ENCODE measurements around the gene MFSD6.
"Not testable (repeated sequence)": the region's sequence is repeated elsewhere in the genome, so short reads cannot be mapped to it uniquely, and the experiment has no call there.

The MFSD6 gene

DNA sequence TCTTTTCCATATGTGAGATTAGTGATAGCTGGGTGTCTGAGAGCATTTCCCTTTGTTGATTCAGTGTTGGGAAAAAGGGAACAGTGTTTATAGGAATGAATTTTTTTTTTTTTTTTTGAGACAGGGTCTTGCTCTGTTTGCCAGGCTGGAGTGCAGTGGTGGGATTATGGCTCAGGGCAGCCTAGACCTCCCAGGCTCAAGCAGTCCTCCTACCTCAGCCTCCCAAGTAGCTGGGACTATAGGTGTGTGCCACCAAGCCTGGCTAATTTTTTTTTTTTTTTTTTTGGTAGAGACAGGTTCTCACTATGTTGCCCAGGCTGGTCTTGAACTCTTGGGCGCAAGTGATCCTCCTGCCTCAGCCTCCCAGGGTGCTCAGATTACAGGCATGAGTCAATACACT is 60.2 kb downstream of the MFSD6 start:
- not testable (repeated sequence) for DNase-seq

DNA sequence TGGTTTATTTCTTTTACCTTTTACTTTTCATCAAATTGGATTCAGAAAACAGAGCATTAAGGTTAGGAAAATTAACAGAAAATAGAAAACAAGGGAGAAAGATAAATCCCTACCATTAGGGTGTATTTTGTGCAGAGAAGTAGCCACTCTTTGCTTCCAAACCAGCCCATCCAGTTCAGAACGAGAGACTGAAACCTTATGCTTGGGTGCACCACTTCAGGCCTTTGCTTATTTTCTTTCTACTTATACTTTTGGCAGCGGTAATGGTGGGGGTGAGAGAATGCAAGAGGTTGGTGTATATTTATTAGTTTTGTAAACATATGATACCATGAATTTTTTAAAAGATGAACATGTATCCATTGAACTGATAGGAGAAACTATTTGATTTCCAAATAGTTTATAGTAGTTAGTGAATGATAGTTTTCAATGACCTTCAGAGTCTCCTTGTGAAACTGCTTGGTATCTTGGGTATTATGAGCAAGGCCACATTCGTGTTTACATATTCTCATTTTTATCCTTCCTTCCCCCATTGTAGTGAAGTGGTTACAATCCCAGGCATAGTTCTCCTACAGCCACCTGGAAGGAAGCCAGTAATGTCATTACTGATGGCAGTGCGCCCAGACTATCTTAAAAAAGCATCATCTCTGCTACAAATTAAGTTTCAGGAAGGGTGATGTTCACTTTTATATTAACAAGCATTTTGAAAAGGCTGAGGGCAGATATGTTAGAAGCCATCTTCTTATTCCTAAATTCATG is 60.8 kb downstream of the MFSD6 start:
- DNase-seq, result peak; percentile 91

DNA sequence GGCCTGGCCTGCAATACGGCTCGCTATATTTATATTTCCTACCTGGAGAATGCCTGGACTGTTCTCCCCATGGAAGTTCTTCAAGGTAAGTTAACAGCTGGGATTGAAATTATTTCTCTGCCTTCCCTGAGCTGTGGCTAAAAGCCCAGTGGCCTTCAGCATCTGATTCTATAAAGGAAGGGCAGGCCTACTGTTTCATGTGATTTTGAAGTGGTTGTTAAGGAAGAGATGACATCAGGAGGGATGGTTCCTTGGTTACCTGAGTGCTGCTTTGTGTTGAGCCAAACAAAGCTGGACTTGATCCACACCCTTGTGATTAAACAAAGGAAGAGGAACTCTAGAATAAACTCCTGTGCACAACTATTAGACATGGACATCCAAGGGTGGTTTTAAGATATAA is 61.6 kb downstream of the MFSD6 start:
- DNase-seq, result peak; percentile 64

- no peak for DNase-seq
These were observed 62.2 kb downstream of the MFSD6 start for GRCh38 chr2:190470256-190470826.

DNA sequence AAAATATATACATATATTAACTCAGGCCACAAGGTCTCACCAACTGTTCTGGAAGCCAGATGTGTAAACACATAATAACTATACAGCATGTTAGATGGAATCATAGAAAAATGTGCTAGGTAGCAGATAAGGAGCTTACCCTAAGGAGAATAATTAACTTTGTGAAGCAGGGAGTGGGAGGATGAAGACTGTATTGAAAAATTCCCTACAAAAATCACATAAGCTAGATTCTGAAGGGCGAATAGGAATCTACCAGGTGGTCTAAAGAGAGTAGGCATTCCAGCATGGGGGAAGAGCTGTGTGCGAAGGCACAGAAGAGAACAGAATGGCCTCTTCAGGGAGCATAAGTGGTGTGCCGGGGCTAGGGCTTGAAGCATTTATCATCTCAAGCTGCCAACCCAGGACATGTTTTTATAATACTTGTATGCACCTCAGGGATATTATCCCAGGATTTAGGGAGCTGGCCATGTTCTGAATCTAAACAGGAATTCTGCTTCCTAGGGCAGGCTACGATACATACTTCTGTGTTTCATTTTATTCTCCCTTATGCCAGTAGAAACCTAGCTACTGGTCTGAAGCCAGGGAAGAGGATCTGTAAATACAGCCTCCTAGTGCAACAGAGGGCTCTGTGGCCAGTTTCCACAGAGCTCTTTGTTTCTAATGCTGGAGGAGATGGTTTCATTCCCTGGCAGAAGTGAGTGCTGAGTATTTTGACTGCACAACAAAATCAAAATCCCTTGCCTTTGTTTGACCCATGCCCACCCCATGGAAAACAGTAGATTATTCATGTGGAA is 69.7 kb downstream of the MFSD6 start:
- DNase-seq, result no peak

DNA sequence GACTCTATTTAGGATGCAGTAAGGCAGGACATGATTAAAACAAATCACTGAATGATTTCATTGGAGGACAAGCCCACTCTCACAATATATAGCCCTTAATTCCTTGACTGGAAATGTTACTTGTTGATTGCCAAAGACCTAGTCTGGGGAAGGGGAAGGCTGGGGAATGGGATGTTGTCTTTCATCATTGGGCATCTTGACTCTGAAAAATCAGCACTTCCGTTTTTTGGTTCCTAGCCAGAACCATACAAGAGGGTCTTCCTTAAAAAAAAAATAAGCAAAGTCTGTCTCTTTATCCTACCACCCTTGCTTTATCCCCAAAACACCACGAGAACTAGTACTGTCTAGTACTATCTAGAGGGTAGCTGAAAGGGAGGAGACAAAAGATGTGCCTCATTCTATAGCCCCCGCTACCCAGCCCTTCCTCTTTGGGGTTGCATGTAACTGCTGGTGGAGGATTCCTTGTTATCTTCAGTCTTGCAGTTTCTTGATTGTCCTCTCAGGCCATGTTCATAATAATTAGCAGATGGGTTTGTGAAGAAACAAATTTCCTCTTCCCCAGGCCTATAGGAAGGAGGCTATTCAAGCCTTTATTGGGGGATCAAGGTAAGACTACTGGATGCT is 70.5 kb downstream of the MFSD6 start:
- DNase-seq, result no peak

DNA sequence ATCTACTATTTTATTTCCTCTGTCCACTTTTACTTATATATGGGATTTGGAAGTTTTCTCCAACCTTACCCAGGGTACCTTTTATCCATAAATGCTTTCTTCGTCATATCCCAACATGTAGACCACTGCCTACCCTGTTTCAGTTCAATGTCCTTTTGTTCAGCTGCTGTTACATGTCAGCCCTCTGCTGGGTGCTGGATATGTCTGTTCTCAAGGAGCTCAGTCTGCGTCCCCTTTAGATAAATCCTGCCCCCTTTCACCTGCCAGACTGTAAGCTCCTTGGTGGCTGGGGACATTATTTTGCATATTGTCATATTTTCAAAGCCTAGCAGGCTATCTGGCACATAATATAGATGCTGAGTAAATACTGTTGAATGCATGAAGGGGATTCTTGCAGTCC is 73.2 kb downstream of the MFSD6 start:
- no peak for DNase-seq

- DNase-seq, result no peak
These were observed 74.3 kb downstream of the MFSD6 start for GRCh38 chr2:190482451-190482850.

- no peak for DNase-seq
These were observed 78.0 kb downstream of the MFSD6 start for GRCh38 chr2:190486037-190486623.

DNA sequence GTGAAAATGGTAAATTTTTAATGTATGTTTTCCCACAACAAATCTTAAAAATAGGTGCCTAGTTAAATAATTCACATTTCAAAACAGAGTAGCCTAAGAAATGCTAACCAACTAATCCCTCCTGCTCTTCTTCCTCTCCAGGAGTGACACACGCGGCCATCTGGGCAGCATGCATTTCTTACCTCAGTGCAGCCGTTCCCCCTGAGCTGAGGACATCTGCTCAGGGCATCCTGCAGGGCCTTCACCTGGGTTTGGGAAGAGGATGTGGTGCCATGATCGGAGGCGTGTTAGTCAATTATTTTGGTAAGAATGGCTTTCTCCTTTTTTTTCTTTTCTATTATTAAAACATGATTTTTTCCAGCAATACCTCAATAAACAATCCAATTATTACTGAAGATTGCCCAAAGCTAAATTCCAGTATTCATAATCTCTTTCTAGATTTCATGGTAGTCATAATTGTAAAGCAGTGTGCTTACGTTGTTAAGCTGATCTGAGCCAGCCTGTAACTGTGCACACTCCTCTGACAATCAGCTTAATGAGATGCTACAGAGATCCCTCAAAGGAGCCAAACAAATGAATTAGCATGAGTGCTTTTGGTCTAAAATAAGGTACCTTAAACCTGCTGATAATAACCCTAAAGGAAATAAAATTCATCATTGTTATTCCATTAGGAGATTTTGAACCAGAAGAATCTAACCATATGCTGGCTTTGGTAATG is 80.5 kb downstream of the MFSD6 start:
- no peak for DNase-seq

DNA sequence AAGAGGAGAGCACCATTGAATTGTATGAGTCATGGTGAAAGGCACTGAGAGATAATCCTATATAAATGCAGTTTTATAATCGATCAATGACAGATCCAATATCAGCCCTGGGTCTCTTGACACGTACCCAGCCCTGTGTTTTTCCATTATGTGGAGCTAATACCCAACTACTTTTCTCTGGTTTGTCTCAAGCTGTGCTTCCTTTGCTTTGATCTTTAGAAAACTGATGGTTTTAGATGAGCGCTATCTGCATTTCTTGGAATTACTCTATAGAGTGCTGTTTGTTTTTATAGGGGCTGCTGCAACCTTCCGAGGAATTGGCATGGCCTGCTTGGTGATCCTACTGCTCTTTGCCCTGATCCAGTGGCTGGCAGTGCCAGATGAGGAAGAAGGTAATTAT is 81.3 kb downstream of the MFSD6 start:
- DNase-seq, result no peak

DNA sequence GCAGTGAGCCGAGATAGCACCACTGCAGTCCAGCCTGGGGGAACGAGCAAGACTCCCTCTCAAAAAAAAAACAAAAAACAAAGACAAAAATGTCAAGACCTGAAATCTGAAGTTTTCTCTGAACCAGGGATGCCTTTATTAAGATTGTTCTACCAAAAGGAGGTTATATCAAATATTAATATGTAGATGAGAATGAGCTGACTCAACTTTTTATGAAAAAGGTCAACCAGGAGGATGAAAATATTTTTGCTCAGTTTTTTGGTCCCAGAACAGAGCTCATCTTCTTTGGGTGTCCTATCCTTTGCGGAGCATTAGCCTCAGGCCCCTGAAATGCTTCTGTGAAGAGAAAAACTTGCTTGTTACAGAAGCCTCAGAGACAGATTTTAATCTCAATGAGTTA is 82.3 kb downstream of the MFSD6 start:
- no peak for DNase-seq

DNA sequence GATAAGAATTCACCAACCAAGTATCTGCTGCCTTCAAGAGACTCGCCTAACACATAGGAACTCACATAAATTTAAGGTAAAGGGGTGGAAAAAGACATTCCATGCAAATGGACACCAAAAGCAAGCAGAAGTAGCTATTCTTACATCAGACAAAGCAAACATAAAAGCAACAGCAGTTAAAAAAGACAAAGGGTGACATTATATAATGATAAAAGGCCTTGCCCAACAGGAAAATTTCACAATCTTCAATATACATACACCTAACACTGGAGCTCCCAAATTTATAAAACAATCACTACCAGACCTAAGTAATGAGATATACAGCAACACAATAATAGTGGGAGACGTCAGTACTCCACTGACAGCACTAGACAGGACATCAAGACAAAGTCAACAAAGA is 84.9 kb downstream of the MFSD6 start:
- no peak for DNase-seq

DNA sequence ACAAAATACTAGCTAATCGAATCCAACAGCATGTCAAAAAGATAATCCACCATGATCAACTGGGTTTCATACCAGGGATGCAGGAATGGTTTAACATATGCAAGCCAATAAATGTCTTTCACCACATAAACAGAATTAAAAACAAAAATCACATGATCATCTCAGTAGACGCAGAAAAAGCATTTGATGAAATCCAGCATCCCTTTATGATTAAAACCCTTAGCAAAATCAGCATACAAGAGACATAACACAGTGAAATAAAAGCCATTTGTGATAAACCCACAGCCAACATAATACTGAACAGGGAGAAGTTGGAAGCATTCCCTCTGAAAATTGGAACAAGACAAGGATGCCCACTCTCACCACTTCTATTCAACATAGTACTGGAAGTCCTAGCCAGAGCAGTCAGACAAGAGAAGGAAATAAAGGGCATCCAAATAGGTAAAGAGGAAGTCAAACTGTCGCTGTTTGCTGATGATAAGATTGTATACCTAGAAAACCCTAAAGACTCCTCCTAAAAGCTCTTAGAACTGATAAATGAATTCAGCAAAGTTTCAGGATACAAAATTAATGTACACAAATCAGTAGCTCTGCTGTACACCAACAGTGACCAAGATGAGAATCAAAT is 86.6 kb downstream of the MFSD6 start:
- DNase-seq, result not testable (repeated sequence)

GRCh38 chr2:190497428-190497827 is 89.3 kb downstream of the MFSD6 start:
- DNase-seq, result no peak

DNA sequence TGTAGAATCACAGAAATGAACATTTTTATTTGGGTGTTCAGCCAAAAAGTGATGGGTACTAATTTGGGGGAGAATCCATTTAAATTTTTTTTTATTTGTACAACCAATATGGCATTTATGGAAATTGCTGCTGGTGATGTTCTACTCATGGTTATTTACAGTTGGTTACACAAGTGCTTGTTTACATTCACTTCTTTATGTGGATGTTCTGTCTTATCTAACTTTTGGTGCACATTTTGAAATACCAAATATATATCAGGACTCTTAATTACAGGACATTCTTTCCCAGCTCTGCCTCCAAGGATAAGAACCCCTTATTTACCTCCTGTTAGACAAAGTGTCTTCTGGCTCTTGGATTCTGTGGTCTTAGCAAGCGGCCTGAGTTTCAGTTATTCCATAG is 91.1 kb downstream of the MFSD6 start:
- DNase-seq, result no peak

DNA sequence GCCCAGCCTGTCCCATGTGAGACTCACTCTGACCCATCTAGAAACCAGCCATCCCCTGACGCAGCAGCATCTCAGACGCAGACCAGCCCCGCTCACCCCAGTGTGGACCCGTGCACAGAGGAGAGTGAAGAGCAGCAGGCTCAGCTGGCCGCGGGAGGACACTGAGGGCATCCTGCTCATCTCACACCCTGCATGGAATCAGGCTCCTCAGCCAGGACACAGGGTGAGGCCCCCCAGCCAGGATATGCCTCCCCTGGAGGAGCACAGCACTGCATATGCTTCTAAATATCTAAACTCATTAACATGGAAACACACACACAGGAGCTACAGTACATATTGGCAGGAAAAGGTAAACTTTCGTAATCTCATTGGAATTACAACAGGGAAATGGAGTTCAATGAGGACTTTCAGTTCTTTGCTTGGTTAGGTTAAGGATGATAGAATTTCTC is 91.9 kb downstream of the MFSD6 start:
- DNase-seq, result no peak

GRCh38 chr2:190501231-190501630 is 93.1 kb downstream of the MFSD6 start:
- DNase-seq, result no peak

DNA sequence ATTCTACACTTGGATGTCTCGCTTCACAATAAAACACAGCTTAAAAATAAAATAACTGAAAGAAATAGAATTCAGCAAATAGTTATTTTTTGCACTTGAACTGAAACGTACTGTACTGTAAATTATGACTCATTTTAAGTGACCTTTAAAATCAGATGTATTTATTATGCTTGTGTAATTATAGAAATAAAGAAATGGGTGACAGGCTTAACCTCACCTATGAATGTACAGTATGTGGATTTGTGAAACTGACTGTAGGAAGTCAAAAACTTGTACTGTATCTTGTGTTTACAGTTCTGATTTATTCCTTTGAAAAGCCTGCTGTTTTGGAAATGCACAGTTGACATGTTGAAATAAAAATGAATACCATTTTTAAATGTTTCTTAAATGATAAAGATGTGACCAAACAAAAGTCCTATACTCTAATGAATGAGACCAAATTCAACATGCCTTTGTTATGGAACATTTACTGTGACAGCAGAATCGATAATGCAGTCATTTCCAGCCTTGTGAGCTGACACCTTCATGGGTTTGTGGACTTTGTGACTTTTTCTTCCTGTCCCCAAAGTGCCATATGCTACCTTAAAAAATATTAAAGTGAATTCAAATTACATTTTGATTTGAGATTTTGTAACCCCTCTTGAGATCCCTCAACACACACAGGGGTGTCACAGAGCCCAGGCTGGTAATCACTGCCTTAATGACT is 93.7 kb downstream of the MFSD6 start:
- DNase-seq, result no peak

- no peak for DNase-seq
These were observed 94.9 kb downstream of the MFSD6 start for GRCh38 chr2:190503088-190503487.

DNA sequence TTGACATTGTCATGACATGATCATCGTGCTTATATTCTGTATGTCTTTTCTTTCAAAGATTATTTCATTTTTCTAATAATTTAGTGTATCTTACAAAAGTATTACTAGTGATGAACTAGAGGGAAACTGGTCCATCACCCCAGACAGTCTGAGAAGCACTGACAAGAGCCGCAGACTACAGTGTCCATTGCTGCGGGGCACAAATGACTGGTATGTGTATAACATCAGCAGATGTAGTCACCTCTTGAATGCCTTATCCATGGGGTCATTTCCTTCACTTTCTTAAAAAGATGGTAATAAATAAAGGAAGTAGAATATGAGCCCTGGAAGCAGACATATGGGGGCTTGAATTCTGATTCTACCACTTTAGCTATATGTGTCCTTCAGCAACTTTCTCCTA is 96.8 kb downstream of the MFSD6 start:
- DNase-seq, result no peak

Data from NCI-H2107 (cell line).